ENCODE measurements around the gene EMP2.

EMP2 gene

GRCh38 chr16:10617662-10618420 is 37.4 kb upstream of the EMP2 start:
- H3K9me3 ChIP-seq (ENCODE audit: insufficient read depth, low read depth, low read length): no peaks in the 10 kb centered on the region
- no peak overlapping the region for H3K4me3 ChIP-seq (ENCODE audit: low read length, poor library complexity, severe bottlenecking)
- no peak overlapping the region for H2AFZ ChIP-seq (ENCODE audit: low read length)
- H3K4me2 ChIP-seq (ENCODE audit: low read depth, low read length, poor library complexity, severe bottlenecking): no peak overlapping the region
- no peaks in the 10 kb centered on the region for H3K79me2 ChIP-seq (ENCODE audit: insufficient read depth, low read length)
- TF ChIP-seq EZH2phosphoT487 (IDR thresholded peaks at IDR 0.05; ENCODE audit: borderline replicate concordance) (no peak), CTCF (conservative IDR thresholded peaks at IDR 0.05; ENCODE audit: low read length) (no peak)
- no peaks in the 10 kb centered on the region for H3K27me3 ChIP-seq (ENCODE audit: insufficient read depth, low read length, poor library complexity, severe bottlenecking)
- no peaks in the 10 kb centered on the region for H3K4me1 ChIP-seq (ENCODE audit: insufficient read depth, low read length, poor library complexity, severe bottlenecking)
- no peaks in the 10 kb centered on the region for H3K9me2 ChIP-seq (replicated peaks; ENCODE audit: low read depth, low read length)
- H4K20me1 ChIP-seq (ENCODE audit: insufficient read depth, low read length, poor library complexity, severe bottlenecking): no peaks in the 10 kb centered on the region
- no peaks in the 10 kb centered on the region for H3F3A ChIP-seq (ENCODE audit: low read depth)
- no peaks in the 10 kb centered on the region for H3K36me3 ChIP-seq (ENCODE audit: insufficient read depth, low read length)
- no peak overlapping the region for H3K9ac ChIP-seq (ENCODE audit: low read depth, low read length, poor library complexity, severe bottlenecking)

- Histone ChIP-seq H3F3A (ENCODE audit: low read depth) (no peaks in the 10 kb centered on the region), H2AFZ (ENCODE audit: low read length) (no peak overlapping the region), H3K9me3 (ENCODE audit: insufficient read depth, low read depth, low read length) (no peaks in the 10 kb centered on the region), H3K4me1 (ENCODE audit: insufficient read depth, low read length, poor library complexity, severe bottlenecking) (no peaks in the 10 kb centered on the region), H3K9ac (ENCODE audit: low read depth, low read length, poor library complexity, severe bottlenecking) (no peak overlapping the region), H3K79me2 (ENCODE audit: insufficient read depth, low read length) (no peaks in the 10 kb centered on the region), H3K36me3 (ENCODE audit: insufficient read depth, low read length) (no peaks in the 10 kb centered on the region), H3K4me2 (ENCODE audit: low read depth, low read length, poor library complexity, severe bottlenecking) (no peak overlapping the region), H3K9me2 (replicated peaks; ENCODE audit: low read depth, low read length) (no peaks in the 10 kb centered on the region), H4K20me1 (ENCODE audit: insufficient read depth, low read length, poor library complexity, severe bottlenecking) (no peaks in the 10 kb centered on the region), H3K27me3 (ENCODE audit: insufficient read depth, low read length, poor library complexity, severe bottlenecking) (no peaks in the 10 kb centered on the region), H3K4me3 (ENCODE audit: low read length, poor library complexity, severe bottlenecking) (no peak overlapping the region)
- TF ChIP-seq CTCF (conservative IDR thresholded peaks at IDR 0.05; ENCODE audit: low read length): no peak
- TF ChIP-seq EZH2phosphoT487 (IDR thresholded peaks at IDR 0.05; ENCODE audit: borderline replicate concordance): no peak
Observed at GRCh38 chr16:10616756-10617640, 36.6 kb upstream of the EMP2 start.

DNA sequence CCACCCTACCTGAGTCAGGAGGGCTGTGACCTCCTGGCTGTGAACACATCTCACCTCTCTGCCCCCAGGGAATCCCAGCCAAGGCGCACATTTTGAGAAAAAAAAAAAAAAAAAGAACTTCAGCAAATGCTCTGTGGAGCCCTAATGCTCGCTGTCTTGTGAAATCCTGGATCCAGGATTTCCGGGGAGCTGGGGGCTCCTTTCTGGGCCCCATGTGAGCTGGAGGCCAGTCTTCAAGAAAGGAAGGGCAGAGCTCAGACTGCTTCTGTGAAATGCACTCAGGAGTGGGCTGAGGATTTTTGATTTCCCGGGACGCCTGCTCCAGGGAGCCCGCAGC is 36.0 kb upstream of the EMP2 start:
- TF ChIP-seq CTCF (conservative IDR thresholded peaks at IDR 0.05; ENCODE audit: low read length): no peak
- no peak for TF ChIP-seq EZH2phosphoT487 (IDR thresholded peaks at IDR 0.05; ENCODE audit: borderline replicate concordance)
- Histone ChIP-seq H3K4me2 (ENCODE audit: low read depth, low read length, poor library complexity, severe bottlenecking) (no peak overlapping the region), H3K79me2 (ENCODE audit: insufficient read depth, low read length) (no peaks in the 10 kb centered on the region), H3K9me3 (ENCODE audit: insufficient read depth, low read depth, low read length) (no peaks in the 10 kb centered on the region), H4K20me1 (ENCODE audit: insufficient read depth, low read length, poor library complexity, severe bottlenecking) (no peaks in the 10 kb centered on the region), H3F3A (ENCODE audit: low read depth) (no peaks in the 10 kb centered on the region), H3K27me3 (ENCODE audit: insufficient read depth, low read length, poor library complexity, severe bottlenecking) (no peaks in the 10 kb centered on the region), H3K9ac (ENCODE audit: low read depth, low read length, poor library complexity, severe bottlenecking) (no peak overlapping the region), H2AFZ (ENCODE audit: low read length) (no peak overlapping the region), H3K9me2 (replicated peaks; ENCODE audit: low read depth, low read length) (no peaks in the 10 kb centered on the region), H3K4me3 (ENCODE audit: low read length, poor library complexity, severe bottlenecking) (no peak overlapping the region), H3K36me3 (ENCODE audit: insufficient read depth, low read length) (no peaks in the 10 kb centered on the region), H3K4me1 (ENCODE audit: insufficient read depth, low read length, poor library complexity, severe bottlenecking) (no peaks in the 10 kb centered on the region)

All from Loucy (cell line).